Stimulated activated CD8-positive, alpha-beta memory T cell treated with anti-CD3 and anti-CD28 coated beads, Interleukin-7, amount 100 ng/mL, for 24 hours (primary cell): ENCODE results near the gene CLDN6.
A peak's percentile ranks its signal among the peaks of the same experiment; 100 is the strongest.

ENCODE experiments used
- DNase-seq: peaks from one replicate; pipeline ENCODE4 v3.0.0-alpha.2; 2020; ENCODE audit warnings: low read depth

The CLDN6 gene

DNA sequence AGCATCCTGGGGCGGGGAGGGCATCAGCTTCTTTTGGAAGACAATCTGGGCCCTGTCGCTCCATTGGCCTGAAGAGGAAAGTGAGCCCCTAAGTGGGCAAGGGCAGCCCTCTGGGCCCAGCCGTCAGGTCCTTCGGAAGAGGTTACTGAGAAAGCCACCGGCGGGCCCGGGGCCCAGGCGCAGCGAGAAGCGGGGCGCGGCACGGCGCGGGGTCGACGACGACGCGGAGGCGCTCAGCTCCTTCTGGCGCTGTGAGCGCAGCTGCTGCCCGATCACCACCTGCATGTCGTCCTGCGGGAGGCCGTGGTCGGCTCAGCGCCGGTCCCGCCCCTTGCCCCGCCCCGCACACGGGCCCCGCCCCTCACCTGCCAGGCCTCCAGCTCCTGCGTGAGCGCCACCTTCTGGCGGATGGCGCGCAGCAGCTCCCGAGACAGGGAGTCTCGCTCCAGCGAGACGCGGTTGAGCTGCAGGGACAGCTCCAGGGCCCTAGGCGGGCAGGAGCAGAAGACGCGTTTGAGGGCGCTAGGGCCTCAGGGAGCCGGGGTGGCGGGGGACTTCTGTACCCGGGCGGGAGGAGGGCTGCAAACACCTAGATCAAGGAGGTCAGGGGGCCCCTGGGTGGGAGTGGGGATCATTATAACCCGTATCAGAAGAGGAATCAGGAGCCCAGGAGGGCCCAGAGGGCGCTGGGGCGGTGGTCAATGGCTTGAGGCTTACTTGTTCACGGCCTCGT lies 10.2 kb upstream of the CLDN6 start:
- peak; percentile 74 for DNase-seq

DNA sequence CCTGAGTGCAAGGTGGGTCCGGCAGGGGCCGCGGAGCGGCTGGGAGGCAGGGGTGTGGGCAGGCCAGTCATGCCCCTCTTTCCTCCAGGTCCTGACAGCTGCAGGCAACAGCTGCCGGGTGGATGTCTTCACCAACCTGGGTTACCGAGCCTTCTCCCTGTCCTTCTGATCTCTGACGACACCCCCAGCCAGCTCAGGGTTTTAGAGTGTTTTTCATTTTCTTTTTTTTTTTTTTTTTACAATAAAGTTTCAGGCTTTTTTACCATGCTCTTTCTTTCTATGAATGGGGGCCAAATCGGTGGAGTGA lies 9.5 kb upstream of the CLDN6 start:
- DNase-seq = no peak

DNA sequence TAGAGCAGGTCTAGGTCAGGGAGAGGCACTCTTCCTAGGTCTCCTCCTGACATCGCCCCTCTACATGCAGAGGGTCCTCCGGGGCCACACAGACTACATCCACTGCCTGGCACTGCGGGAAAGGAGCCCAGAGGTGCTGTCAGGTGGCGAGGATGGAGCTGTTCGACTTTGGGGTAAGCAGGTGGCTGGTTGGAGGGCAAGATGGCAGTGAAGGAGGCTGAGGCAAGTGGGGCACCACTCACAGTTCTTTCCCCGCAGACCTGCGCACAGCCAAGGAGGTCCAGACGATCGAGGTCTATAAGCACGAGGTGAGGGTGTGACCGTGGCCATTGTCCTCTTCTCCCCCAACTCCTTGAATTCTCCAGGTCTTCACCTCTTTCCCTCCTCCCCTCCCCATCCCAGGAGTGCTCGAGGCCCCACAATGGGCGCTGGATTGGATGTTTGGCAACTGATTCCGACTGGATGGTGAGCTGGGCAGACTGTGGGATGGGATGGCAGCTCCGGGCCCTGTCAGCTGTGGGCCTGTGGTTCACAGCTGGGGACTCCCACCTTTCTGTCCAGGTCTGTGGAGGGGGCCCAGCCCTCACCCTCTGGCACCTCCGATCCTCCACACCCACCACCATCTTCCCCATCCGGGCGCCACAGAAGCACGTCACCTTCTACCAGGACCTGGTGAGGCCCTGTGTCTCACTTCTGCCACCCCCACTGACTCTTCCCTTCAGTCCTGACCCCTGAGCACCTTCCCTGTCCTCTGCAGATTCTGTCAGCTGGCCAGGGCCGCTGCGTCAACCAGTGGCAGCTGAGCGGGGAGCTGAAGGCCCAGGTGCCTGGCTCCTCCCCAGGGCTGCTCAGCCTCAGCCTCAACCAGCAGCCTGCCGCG lies 8.9 kb upstream of the CLDN6 start:
- DNase-seq = no peak

DNA sequence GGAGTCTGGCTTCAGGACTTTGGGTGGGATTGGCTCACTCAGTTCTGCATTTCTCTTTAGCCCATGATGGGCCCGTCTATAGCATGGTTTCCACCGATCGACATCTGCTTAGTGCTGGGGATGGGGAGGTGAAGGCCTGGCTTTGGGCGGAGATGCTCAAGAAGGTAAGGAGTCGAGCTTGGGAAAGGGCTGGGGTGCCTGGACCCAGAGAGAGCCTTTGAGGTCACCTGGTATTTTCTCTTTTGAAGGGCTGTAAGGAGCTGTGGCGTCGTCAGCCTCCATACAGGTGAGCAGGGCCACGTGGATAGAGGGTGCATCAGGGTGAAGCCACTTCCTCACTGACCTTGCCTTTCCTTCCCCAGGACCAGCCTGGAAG lies 8.0 kb upstream of the CLDN6 start:
- DNase-seq = no peak

DNA sequence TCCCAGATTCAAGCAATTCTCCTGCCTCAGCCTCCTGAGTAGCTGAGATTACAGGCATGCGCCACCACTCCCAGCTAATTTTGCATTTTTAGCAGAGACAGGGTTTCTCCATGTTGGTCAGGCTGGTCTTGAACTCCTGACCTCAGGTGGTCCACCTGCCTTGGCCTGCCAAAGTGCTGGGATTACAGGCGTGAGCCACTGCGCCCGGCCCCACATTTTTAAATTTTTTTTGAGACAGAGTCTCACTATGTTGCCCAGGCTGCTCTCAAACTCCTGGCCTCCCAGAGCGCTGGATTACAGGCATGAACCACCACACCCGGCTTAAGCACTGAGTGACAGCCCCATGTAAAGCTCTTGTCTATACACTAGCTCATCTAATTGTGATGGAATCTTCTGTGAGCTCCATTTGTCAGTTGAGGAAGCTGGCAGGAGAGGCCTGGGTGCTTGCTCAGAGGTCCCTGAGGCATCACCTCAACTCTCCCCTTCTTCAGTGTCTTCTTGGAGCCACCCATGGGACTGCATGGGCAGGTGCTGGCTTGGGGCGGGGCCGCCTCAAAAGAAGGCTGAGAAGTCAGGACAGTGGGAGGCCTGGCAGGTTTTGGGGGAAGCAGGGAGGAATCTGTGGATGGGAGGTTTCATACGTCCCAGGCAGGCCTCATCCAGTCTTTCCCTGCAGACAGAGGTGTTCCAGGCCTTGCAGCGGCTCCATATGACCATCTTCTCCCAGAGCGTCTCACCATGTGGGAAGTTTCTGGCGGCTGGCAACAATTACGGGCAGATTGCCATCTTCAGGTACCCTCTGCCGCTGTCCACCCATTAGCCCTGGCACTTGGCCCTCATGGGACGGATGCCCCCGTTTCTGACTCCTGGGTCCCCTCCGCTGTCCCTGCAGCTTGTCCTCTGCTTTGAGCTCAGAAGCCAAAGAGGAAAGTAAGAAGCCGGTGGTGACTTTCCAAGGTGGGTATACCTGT lies 7.3 kb upstream of the CLDN6 start:
- DNase-seq = no peak

DNA sequence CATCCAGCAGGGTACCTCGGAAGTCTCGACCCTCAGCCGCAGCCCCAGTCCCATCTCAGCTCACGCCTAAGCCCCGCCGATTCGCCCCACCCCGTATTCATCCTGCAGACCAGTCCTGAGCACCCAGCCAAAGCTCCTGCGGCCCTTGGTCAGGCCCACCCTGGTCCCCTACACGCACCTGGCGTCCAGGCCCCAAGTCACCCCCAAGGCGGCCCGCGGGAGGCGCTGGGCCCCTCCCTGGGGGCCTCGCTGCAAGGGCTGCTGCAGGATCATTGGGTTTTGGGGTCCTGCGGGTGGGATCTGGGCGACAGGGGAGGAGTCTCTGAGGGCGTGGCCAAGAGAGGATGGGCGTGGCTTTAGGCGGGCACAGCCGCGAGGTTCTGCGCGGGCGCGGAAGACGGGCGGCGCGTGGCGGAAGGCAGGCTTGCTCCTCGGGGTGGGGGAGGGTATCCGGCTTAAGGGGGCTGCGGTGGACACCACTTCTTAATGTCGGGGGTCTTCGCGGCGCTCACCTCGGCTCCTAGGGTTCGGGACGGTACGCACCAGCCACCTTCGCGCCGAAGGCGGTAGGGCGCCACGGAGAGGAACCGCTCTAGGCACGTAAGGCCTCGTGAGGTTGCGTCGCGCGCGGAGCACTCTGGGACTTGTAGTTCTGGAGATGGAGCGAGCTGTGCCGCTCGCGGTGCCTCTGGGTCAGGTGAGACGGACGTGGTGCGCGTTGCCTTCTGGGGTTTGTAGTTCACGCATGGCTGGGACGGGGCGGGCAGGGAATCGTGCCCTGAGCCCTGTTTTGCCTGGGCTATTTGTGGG lies 5.9 kb upstream of the CLDN6 start, which contains the start of the genes HCFC1R1 and THOC6:
Gene HCFC1R1 (minus strand): TSS at position 274 of the 810 bp plus-strand sequence. CDS start 1 bp downstream, at position 273.
Gene THOC6 (plus strand): TSS at position 367 of the 810 bp plus-strand sequence. CDS start 292 bp downstream, at position 659.
- peak; percentile 88 for DNase-seq

DNA sequence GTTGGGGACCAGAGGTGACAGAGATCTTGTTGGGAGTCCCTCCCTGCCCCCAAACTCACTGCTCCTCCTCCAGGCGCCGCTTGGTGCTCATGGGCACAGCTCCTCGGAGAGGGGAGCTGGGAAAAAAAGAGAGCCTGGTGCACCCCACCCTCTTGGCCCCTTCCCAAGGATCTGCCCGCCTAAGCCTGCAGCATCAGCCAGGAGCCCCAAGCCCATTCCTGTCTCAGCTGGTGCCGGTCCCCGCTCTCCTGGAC lies 5.4 kb upstream of the CLDN6 start:
- DNase-seq = no peak

DNA sequence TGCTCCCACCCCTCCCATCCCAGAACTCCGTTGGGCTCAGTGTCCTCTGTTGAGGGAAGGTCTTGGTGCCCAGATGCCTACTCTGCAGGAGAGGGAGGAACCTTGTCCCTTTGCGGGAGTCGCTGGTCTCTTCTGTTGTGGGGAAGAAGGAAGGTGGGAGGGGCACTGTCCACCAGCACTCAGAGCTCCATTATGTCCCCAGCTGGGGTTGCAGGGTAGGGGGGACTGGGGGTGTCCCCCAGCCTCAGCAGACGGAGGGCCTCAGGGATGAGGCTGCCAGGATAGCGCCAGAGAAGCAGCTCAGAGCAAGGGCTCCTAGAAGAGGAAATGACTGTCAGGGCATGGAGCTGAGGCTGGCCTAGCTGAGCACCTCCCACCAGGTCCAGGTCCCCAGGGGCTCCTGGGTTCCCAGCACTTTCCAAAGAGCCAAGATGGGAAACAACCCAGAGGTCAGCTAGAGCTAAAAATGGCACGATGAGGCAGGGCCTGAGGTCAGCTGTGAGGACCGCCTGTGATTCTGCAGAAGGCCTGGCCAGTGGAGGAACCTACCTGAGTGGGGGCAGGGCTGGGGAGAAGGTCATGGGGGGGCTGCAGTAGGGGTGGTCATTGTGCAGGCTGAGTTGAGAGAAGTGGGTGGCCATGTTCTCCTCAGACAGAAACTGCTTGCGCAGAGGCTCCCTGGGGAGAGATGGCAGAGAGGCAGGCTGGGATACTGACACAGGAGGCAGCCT lies 4.9 kb upstream of the CLDN6 start:
- DNase-seq = no peak

DNA sequence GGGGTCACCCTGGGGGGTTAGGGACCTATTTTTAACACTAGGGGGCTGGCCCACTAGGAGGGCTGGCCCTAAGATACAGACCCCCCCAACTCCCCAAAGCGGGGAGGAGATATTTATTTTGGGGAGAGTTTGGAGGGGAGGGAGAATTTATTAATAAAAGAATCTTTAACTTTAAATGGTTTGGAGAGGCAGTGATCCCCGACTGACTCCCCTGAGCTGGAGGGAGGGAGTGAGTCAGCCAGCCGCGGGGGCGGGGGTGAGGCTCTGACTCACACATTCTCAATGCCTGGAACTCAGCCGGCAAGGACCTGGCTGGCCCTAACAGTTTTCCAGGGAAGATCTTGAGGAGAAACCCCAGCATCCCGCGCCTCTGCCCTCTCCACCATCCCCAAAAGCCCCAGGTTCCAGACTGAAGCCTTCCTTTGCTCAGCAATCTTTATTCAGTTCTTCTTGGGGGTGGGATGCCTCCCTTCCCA lies 4.3 kb upstream of the CLDN6 start:
- peak; percentile 78 for DNase-seq

DNA sequence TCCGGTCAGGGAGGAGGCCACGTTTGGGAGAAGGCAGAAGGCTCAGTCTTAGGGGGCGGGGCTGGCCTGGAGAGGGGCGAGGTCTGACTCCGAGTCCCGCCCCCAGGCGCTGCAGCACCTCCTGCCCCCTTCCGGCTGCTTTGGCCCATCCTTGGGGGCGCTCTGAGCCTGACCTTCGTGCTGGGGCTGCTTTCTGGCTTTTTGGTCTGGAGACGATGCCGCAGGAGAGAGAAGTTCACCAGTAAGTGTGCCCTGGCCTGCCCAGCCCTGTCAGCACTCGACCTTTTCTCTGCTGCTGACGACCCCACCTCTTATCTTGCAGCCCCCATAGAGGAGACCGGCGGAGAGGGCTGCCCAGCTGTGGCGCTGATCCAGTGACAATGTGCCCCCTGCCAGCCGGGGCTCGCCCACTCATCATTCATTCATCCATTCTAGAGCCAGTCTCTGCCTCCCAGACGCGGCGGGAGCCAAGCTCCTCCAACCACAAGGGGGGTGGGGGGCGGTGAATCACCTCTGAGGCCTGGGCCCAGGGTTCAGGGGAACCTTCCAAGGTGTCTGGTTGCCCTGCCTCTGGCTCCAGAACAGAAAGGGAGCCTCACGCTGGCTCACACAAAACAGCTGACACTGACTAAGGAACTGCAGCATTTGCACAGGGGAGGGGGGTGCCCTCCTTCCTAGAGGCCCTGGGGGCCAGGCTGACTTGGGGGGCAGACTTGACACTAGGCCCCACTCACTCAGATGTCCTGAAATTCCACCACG lies 3.6 kb upstream of the CLDN6 start:
- DNase-seq = peak; percentile 64

DNA sequence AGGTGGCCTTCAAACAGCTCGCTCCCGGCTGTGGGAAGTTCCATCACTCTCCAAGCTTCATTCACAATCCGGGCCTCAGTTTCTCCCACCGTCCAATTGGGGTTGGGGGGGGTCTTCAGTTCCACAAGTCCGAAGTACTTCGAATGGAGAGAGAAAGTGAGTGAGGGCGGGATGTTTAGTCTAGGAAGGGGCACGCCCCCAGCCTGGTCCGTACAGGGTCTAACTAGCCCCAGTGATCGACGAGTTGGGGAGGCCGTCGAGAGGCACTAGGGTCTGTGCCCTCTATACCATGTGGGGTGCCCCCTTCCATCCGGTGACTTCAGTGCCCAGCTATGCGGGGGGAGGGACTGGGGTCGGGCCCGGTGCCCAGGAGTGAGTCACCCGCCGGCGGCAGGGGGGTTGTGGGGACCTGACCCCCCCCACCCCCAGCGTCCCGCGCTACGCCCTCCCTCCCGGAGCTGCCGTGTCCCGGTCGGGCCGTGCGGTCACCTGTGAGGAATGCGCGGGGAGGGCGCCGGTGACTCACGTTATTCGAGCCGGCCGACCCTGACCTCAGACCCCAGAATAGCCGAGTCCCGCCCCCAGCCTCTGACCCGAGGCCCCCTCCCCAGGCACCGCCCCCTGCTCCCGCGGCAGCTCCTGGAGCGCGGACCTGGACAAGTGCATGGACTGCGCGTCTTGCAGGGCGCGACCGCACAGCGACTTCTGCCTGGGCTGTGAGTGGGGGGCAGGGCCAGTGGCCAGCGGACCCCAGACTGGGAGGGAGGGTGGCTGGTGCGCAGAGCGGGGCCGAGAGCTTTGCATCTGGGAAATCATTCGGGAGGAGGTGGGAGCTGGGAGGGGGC lies 2.8 kb upstream of the CLDN6 start:
- no peak for DNase-seq

DNA sequence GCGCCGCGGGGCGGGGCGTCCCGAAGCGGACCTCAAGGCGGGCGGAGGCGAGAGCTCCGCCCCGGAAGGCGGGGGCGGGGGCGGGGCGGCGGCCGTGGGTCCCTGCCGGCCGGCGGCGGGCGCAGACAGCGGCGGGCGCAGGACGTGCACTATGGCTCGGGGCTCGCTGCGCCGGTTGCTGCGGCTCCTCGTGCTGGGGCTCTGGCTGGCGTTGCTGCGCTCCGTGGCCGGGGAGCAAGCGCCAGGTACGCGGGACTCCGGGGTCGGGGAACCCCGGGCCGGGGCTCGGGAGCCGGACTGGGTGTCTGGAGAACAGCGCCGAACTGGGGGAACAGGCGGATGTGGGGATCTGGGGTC lies 2.2 kb upstream of the CLDN6 start, which contains the start of gene TNFRSF12A:
Gene TNFRSF12A (plus strand): TSS at position 122 of the 357 bp plus-strand sequence. CDS start 30 bp downstream, at position 152.
- DNase-seq = no peak

DNA sequence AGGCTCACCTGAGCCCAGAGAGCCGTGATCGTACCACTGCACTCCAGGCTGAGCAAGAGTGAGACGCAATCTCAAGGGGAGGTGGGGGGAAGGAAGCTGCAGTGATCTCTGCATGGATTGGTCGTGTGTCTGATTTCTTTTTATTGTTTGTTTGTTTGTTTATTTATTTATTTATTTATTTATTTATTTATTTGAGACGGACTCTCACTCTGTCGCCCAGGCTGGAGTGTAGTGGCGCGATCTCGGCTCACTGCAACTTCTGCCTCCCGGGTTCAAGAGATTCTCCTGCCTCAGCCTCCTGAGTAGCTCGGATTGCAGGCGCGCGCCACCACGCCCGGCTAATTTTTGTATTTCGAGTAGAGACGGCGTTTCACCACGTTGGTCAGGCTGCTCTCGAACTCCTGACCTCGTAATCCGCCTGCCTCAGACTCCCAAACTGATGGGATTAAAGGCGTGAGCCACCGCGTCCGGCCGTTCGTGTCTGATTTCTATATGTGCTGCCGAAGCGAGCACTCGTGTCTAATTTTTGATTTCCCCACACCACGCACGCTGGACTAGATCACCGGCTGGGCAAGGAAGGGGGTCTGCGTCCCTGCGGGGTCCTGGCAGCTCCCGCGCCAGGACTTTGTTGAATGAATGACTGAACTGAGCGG lies 1.7 kb upstream of the CLDN6 start:
- no peak for DNase-seq

DNA sequence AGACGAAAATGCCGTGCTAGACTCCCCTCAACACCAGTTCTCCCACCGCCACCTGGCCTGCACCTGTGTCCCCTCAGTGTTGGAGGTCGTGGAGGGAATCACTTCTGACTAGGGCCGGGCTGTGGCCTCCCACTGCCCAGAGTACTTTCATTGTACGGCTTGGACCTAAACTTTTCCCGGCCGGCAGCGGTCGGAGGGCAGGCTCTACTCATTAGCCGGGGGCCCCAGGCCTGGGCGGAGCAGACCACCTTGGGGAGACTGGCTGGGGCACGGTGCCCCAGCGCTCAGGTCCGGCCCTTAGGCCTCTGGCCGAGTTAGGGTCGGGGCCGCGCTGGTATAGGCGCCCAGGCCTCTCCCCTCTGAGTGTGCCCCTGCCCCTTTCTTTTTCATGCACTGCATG lies 639 bp downstream of the CLDN6 start:
- no peak for DNase-seq

DNA sequence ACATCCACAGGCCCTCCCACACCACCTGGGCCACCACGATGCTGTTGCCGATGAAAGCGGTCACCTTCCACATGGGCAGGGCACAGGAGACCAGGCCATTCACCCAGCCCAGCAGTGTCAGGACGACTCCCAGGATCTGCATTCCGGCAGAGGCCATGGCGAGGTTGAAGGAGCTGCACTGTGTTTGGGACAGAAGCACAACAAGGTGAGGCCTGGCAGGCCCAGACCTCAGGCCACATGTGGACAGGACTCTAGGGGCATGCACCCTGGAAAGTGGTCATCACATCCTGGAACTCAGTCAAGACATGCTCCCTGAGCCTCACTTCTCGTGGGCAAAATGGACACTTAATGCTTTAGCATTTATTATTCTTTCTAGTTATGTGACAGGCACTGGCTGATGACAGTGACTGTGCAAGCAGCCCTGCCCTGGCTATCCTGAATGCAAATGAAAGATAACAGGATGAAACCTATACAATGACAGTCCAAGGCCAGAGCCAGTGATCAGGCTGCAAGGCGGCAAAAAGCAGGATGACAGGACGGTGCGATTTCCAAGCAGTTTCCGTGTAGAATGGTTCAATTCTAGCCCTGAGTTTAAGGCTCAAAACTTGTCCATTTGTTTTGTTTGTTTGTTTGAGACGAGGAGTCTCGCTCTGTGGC lies 2.0 kb downstream of the CLDN6 start:
- no peak for DNase-seq

DNA sequence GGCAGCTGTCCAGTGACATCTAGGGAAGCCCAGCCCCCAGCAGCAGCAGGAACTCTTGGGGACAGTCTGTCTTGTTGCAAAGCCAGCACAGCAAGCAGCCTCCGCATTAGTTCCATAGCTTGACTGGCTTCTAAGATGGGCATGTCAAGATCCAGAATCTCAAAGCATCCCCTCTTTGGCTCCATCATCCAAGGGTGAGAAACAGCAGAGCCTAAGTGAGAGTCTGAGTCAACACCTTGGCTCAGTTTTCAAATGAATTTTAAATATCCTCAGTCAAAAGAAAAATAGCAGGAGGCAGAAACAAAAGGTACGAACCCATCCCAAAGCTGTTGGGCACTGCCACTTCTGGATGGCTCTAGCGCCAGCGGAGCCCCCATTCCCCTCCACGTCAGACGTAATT lies 3.0 kb downstream of the CLDN6 start:
- no peak for DNase-seq

DNA sequence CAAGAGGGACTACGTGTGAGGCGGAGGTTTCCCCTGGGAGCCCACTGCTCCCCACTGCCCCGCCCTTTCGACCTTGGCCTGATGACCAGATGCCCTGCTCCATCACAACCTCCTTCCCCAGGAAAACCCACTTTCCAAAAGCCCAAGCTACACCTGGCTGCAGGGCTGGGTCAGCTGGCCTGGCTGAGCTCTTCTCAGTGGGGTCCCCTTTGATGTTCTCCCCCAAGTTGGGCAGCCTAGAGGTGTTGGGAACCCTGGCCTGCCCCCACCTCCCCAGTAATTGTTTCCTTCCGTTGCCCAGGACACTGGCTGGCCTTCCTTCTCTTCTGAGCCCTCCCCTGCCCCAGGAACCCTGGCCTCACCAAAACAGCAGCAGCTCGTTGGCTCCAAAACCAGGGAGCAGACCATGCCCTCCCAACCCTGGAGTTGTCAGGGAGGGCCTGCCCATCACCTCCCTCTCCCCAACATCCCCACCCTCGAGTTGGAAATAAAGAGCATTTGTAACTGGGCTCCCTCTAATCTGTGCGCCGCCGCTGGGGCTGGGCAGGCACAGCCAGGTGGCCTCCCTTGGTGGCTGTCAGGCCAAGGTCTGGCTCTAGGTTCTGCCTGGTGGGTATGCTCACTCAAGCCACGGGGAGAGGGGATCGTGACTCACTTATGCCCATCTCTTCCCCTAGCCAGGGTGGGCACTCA lies 3.8 kb downstream of the CLDN6 start:
- DNase-seq = no peak
